Measurements from ENCODE around the gene DPP10.
"Not testable (repeated sequence)": the region's sequence is repeated elsewhere in the genome, so short reads cannot be mapped to it uniquely, and the experiment has no call there.

The DPP10 gene

DNA sequence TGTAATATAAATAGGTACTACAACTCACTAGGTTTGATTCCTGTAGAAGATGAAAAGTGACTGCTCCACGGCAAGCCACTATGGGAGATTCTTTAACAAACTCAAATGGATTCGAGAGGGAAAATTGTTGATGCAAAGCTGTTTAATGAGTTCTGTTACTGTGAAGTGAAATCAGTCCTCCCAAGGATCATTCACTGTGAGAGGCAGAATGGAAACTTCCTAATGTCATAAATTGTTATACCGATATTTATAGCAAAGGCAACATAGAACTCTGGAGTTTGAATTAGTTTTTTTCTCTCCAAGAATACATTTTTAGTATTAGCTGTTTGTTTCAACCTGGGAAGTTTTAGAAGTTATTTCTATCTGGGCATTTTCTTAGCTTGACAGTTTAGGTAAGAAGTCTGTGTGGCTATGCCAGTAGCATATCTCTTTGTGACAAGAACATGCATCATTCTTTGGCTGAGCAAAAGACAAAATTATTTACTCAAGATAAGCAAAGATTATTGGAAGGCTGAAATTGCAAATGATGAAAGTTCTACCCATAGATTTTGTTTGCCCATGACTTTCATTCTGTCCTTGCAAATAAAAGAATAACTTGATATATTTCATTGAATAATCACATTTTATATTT, 979.7 kb downstream of the DPP10 start:
- no peak for TF ChIP-seq ZFX (IDR thresholded peaks at IDR 0.05; ENCODE audit: borderline replicate concordance)
- TF ChIP-seq, protein P1, sequence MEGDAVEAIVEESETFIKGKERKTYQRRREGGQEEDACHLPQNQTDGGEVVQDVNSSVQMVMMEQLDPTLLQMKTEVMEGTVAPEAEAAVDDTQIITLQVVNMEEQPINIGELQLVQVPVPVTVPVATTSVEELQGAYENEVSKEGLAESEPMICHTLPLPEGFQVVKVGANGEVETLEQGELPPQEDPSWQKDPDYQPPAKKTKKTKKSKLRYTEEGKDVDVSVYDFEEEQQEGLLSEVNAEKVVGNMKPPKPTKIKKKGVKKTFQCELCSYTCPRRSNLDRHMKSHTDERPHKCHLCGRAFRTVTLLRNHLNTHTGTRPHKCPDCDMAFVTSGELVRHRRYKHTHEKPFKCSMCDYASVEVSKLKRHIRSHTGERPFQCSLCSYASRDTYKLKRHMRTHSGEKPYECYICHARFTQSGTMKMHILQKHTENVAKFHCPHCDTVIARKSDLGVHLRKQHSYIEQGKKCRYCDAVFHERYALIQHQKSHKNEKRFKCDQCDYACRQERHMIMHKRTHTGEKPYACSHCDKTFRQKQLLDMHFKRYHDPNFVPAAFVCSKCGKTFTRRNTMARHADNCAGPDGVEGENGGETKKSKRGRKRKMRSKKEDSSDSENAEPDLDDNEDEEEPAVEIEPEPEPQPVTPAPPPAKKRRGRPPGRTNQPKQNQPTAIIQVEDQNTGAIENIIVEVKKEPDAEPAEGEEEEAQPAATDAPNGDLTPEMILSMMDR (IDR thresholded peaks at IDR 0.05) = no peak
- H3K27ac ChIP-seq = no peak overlapping the region

DNA sequence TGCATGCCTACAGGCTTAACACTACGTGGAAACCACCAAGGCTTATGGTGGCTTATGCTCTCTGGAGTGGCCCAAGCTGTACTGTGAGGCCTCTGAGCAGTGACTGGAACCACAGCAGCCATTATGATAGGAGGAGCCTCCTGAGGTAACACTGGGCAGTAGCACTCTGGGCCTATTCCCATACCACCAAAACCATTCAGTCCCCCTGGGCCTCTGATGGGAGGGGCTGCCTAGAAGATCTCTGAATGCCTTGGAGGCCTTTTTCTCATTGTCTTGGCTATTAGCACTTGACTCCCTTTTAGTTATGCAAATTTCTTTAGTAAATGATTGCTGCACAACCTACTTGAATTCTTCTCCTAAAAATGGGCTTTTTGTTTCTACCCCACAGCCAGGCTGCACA, 985.0 kb downstream of the DPP10 start:
- TF ChIP-seq ZFX (IDR thresholded peaks at IDR 0.05; ENCODE audit: borderline replicate concordance) = no peak
- TF ChIP-seq, protein P1 (IDR thresholded peaks at IDR 0.05) = no peak
- no peak overlapping the region for H3K27ac ChIP-seq

DNA sequence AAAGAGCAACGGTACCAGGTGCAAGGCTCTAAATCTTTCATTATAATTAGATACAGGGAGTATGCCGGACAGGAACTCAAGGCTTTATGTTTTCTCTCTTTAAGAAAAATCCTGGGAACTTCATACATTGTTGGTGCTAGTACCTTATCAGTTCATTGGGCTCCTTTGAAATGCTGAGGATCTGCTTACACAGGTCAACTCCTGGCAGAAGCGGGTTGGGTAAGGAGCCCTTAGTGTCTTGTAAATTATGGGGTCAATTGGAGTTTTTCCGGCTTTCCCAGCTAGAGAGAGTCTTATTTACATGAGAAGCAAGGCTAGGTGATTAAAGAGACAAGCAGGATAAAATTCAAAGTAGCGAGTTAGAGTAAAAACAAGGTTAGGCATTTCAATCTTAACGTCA, 998.3 kb downstream of the DPP10 start:
- not testable (repeated sequence) for H3K27ac ChIP-seq

DNA sequence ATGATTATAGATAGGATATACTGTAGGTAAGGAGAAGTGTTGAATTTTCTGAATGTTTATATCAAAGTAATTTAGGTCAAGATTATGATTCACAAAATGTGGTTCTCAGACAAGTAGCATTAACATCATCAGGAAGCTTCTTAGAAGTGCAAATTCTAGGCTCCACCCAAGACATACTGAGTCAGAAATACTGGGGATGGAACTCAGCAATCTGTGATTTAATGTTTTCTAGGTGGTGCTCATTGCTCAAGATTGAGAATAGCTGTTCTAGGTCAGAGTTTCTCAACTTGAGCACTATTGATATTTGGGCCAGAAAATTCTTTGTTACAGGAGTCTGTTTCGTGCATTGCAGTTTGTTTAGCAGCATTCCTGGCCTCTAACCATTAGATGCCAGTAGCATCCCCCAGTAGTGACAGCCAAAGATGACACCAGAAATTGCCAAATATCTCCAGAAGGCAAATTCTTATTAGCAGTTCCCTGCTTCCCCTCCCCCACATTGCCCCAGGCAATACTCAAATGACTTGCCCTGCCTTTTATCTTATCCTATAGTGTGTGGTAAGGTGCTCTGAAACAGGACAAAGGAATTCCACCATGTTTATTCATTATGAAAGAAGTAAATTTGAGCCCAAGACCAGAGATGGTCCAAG, 1001.2 kb downstream of the DPP10 start:
- TF ChIP-seq ZFX (IDR thresholded peaks at IDR 0.05; ENCODE audit: borderline replicate concordance) = no peak
- TF ChIP-seq, protein P1 (IDR thresholded peaks at IDR 0.05) = no peak
- H3K27ac ChIP-seq = no peak overlapping the region

DNA sequence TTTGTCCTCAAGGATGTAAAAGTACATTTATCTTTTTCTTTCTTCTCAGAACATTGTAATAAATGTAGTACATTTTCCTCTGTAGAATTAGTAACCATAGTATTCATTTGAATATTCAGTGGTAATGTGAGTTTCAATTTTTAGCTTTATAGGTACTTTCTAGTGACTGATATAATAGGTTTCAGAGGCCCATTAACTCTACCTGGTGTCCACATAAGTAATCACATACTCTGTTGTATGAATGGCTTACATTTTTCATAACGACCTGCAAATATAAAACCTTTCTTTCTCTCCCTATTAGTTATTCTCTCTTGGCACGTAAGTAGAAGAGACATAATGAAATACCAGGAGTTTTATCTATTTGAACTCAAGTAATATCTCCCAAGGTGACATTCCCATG, 1017.6 kb downstream of the DPP10 start:
- TF ChIP-seq, protein P1 (IDR thresholded peaks at IDR 0.05) = no peak
- TF ChIP-seq ZFX (IDR thresholded peaks at IDR 0.05; ENCODE audit: borderline replicate concordance) = no peak
- H3K27ac ChIP-seq = no peak overlapping the region

DNA sequence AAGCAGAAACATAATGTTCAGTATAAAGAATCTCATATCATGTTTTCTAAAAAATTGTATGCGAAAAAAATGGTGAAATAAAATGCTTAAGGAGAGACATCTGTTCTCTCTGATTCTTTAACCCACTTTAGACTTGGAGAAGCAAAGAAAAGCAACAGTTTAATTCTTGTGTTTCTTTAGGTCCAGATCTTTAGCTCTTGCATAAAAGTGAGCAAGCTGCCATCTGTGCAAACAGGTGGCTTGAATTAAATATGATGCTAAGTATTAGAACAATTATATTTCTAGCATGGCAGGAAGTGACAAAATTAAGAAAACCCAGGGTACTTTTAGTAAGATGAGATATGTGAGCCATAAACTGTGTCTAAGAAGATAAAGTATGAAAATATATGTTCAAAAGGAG, 1038.3 kb downstream of the DPP10 start:
- TF ChIP-seq, protein P1 (IDR thresholded peaks at IDR 0.05) = no peak
- no peak for TF ChIP-seq ZFX (IDR thresholded peaks at IDR 0.05; ENCODE audit: borderline replicate concordance)

DNA sequence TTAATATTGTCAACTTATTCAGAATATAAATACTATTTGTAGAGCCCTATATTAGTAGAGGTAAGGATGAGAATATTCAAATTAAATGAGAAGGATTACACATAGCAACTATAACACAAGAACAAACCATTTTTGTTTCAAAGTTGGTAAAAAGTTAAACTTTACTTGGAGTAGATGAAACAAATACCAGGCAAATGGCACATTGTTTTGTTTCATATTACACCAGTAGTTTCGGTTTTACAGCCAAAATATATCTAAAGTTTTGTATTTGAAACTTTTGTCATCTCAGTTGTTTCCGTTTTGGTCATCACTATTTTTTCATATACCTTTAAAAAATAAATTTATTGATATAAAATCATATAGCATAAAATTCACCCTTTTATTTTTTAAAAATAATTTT, 1039.4 kb downstream of the DPP10 start:
- TF ChIP-seq, protein P1 (IDR thresholded peaks at IDR 0.05) = no peak
- TF ChIP-seq ZFX (IDR thresholded peaks at IDR 0.05; ENCODE audit: borderline replicate concordance) = no peak
- no peak overlapping the region for H3K27ac ChIP-seq

More for the DNA sequence above, 1038.3 kb downstream of the DPP10 start:
- H3K27ac ChIP-seq = no peak overlapping the region

All from 22Rv1 (cell line).